DND-41 (cell line): ENCODE results near the gene TARP.

ENCODE experiments used
- ATAC-seq: fragments of 200-7000 bp; cut with Tn5 transposase; 3 replicates; pipeline ENCODE4 v1.9.1; 2021; ENCODE audit warnings: low read depth; ENCODE audit not compliant: insufficient read depth
- DNase-seq: peaks from one replicate; pipeline ENCODE4 v3.0.0-alpha.2; 2020
- H2AFZ ChIP-seq: 2 replicates; pipeline ENCODE4 v1.6.0; 2012; ENCODE audit warnings: low read depth, low read length
- H3K27ac ChIP-seq: 2 replicates; pipeline ENCODE4 v1.5.1; 2012; ENCODE audit warnings: low read length, inconsistent platforms
- H3K27me3 ChIP-seq: fragments of 200-600 bp; sonication (generic); 2 replicates; pipeline ENCODE4 v1.6.0; 2012; ENCODE audit warnings: low read length, mild to moderate bottlenecking, inconsistent platforms; ENCODE audit not compliant: insufficient read depth, poor library complexity
- H3K36me3 ChIP-seq: 2 replicates; pipeline ENCODE4 v1.5.1; 2012; ENCODE audit warnings: low read length, inconsistent platforms; ENCODE audit not compliant: insufficient read depth
- H3K4me1 ChIP-seq: 2 replicates; pipeline ENCODE4 v1.5.1; 2012; ENCODE audit warnings: mild to moderate bottlenecking, low read length; ENCODE audit not compliant: insufficient read depth
- H3K4me2 ChIP-seq: 2 replicates; pipeline ENCODE4 v1.6.0; 2012; ENCODE audit warnings: mild to moderate bottlenecking, moderate library complexity, low read length, inconsistent platforms; ENCODE audit not compliant: insufficient read depth
- H3K4me3 ChIP-seq, 2 experiments: fragments of 200-600 bp in 1 of 2; shearing (Covaris generic) in 1 of 2; 2 replicates each; pipeline ENCODE4 v1.5.1; 2012 to 2016; ENCODE audit warnings: inconsistent platforms in 2 of 2, low read length in 2 of 2, mild to moderate bottlenecking in 2 of 2, low read depth in 1 of 2, moderate library complexity in 1 of 2
- H3K79me2 ChIP-seq: 2 replicates; pipeline ENCODE4 v1.6.0; 2012; ENCODE audit warnings: low read length, inconsistent platforms; ENCODE audit not compliant: insufficient read depth
- H3K9ac ChIP-seq: 2 replicates; pipeline ENCODE4 v1.6.0; 2012; ENCODE audit warnings: low read depth, mild to moderate bottlenecking, inconsistent platforms, low read length, moderate library complexity
- H3K9me3 ChIP-seq: 2 replicates; pipeline ENCODE4 v1.5.1; 2012; ENCODE audit warnings: low read length, moderate library complexity, mild to moderate bottlenecking, inconsistent platforms; ENCODE audit not compliant: insufficient read depth, severe bottlenecking
- H4K20me1 ChIP-seq: 2 replicates; pipeline ENCODE4 v1.6.0; 2012; ENCODE audit warnings: low read length; ENCODE audit not compliant: insufficient read depth
- CTCF ChIP-seq: IDR thresholded peaks from 2 replicates; pipeline ENCODE4 v1.5.1; 2012; ENCODE audit warnings: borderline replicate concordance, low read length, moderate library complexity, mild to moderate bottlenecking; ENCODE audit not compliant: poor library complexity, severe bottlenecking; ENCODE audit errors: extremely low read depth
- EZH2 ChIP-seq: IDR thresholded peaks from 3 replicates; pipeline ENCODE4 v1.6.1; 2012; ENCODE audit warnings: borderline replicate concordance, low read depth, mild to moderate bottlenecking, moderate library complexity, low read length, inconsistent platforms; ENCODE audit not compliant: severe bottlenecking

The TARP gene

GRCh38 chr7:38318803-38319416, 45.5 kb upstream of the TARP start:
- no peaks in the 10 kb centered on the region for H3K9me3 ChIP-seq
- H4K20me1 ChIP-seq = no peaks in the 10 kb centered on the region
- no peaks in the 10 kb centered on the region for H3K4me1 ChIP-seq
- no peak for ATAC-seq
- no peak for DNase-seq
- no peaks in the 10 kb centered on the region for H3K27me3 ChIP-seq
- no peak overlapping the region for H3K4me2 ChIP-seq
- no peak overlapping the region for H2AFZ ChIP-seq
- H3K27ac ChIP-seq = no peak overlapping the region
- no peaks in the 10 kb centered on the region for H3K36me3 ChIP-seq
- H3K4me3 ChIP-seq = no peak overlapping the region
- H3K79me2 ChIP-seq = no peaks in the 10 kb centered on the region
- TF ChIP-seq CTCF = no peak
- TF ChIP-seq EZH2 = no peak
- no peak overlapping the region for H3K9ac ChIP-seq

- H3K4me1 ChIP-seq = no peaks in the 10 kb centered on the region
- H3K27me3 ChIP-seq = no peaks in the 10 kb centered on the region
- H3K27ac ChIP-seq = no peak overlapping the region
- no peaks in the 10 kb centered on the region for H4K20me1 ChIP-seq
- no peak for DNase-seq
- ATAC-seq = no peak
- no peak overlapping the region for H3K4me3 ChIP-seq
- H3K4me2 ChIP-seq = no peak overlapping the region
- H3K9ac ChIP-seq = no peak overlapping the region
- H3K9me3 ChIP-seq = no peaks in the 10 kb centered on the region
- TF ChIP-seq EZH2 (no peak), CTCF (no peak)
- no peak overlapping the region for H2AFZ ChIP-seq
- H3K36me3 ChIP-seq = no peaks in the 10 kb centered on the region
- no peaks in the 10 kb centered on the region for H3K79me2 ChIP-seq
Observed at GRCh38 chr7:38318241-38318640, 44.8 kb upstream of the TARP start.

- no peak overlapping the region for H3K4me2 ChIP-seq
- H3K4me3 ChIP-seq = no peak overlapping the region
- H3K27me3 ChIP-seq = no peaks in the 10 kb centered on the region
- H3K9ac ChIP-seq = no peak overlapping the region
- TF ChIP-seq EZH2 (no peak), CTCF (no peak)
- no peaks in the 10 kb centered on the region for H3K36me3 ChIP-seq
- no peak for DNase-seq
- H3K9me3 ChIP-seq = no peaks in the 10 kb centered on the region
- no peak overlapping the region for H3K27ac ChIP-seq
- ATAC-seq = no peak
- no peaks in the 10 kb centered on the region for H3K4me1 ChIP-seq
- H3K79me2 ChIP-seq = no peaks in the 10 kb centered on the region
- H4K20me1 ChIP-seq = no peaks in the 10 kb centered on the region
- no peak overlapping the region for H2AFZ ChIP-seq
Observed at GRCh38 chr7:38317515-38317914, 44.1 kb upstream of the TARP start.

- TF ChIP-seq EZH2 (no peak), CTCF (no peak)
- Histone ChIP-seq H3K36me3 (no peaks in the 10 kb centered on the region), H3K4me2 (no peak overlapping the region), H3K9ac (no peak overlapping the region), H2AFZ (no peak overlapping the region), H3K27me3 (no peaks in the 10 kb centered on the region), H3K4me3 (no peak overlapping the region), H4K20me1 (no peaks in the 10 kb centered on the region), H3K9me3 (no peaks in the 10 kb centered on the region), H3K27ac (no peak overlapping the region), H3K79me2 (no peaks in the 10 kb centered on the region), H3K4me1 (no peaks in the 10 kb centered on the region)
- DNase-seq (no peak), ATAC-seq (no peak)
Observed at GRCh38 chr7:38316733-38317360, 43.4 kb upstream of the TARP start.
